Activated naive CD4-positive, alpha-beta T cell treated with anti-CD3 and anti-CD28 coated beads, Interleukin-2, amount 10 ng/mL, durations not matched to agents 7 days and 5 days (primary cell): ENCODE measurements around the gene RFX1.
"Not testable (repeated sequence)": the region's sequence is repeated elsewhere in the genome, so short reads cannot be mapped to it uniquely, and the experiment has no call there.

Source experiments
- CTCF ChIA-PET: fragments of 350-600 bp; sonication (Branson Sonifier 250); formaldehyde crosslinking; loops from one replicate; lab custom pipeline; 2021; ENCODE audit warnings: antibody characterized with exemption; lab: Charles Lee
- DNase-seq: peaks from one replicate; pipeline ENCODE4 v3.0.0-alpha.2; 2020
- H3K27ac Mint-ChIP-seq: one replicate; pipeline ENCODE4 v1.8.0; 2021; ENCODE audit warnings: mild to moderate bottlenecking, moderate library complexity, mixed read lengths
- H3K27me3 Mint-ChIP-seq: one replicate; pipeline ENCODE4 v1.8.0; 2021; ENCODE audit warnings: mild to moderate bottlenecking, mixed read lengths
- H3K36me3 Mint-ChIP-seq: one replicate; pipeline ENCODE4 v1.8.0; 2021; ENCODE audit warnings: mixed read lengths
- H3K4me1 Mint-ChIP-seq: one replicate; pipeline ENCODE4 v1.8.0; 2021; ENCODE audit warnings: mixed read lengths
- H3K4me3 Mint-ChIP-seq: one replicate; pipeline ENCODE4 v1.8.0; 2021; ENCODE audit warnings: mild to moderate bottlenecking, moderate library complexity, mixed read lengths
- H3K9me3 Mint-ChIP-seq: one replicate; pipeline ENCODE4 v1.8.0; 2021; ENCODE audit warnings: mixed read lengths

The RFX1 gene

DNA sequence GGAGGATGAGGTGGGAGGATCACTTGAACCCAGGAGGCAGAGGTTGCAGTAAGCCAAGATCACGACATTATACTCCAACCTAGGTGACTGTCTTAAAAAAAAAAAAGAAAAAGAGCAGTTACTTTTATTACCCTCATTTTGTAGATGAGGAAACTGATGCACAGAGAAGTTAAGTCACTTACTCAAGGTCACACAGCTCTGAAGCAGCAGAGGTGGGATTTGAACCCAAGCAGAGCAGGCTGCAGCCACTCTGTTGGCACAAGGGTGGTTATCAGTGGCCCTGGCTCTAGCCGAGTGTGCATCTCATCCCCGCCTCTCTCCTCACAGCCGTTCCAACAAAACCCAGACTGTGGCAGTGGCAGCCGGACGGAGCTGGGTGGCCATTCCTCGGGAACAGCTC lies 33.1 kb upstream of the RFX1 start:
- peaks cover 40% of the 10 kb centered on the region for H3K36me3 Mint-ChIP-seq
- CTCF ChIA-PET = interaction anchor here (0.6 to 0.8 kb wide), 2 partner anchors 18 to 22 kb away, joined by 3 read pairs; no protein-coding TSS in a partner anchor
- H3K27me3 Mint-ChIP-seq = no peaks in the 10 kb centered on the region
- H3K27ac Mint-ChIP-seq = no peak overlapping the region
- H3K9me3 Mint-ChIP-seq = no peaks in the 10 kb centered on the region
- no peak overlapping the region for H3K4me3 Mint-ChIP-seq
- DNase-seq = no peak
- peaks cover 27% of the 10 kb centered on the region for H3K4me1 Mint-ChIP-seq

DNA sequence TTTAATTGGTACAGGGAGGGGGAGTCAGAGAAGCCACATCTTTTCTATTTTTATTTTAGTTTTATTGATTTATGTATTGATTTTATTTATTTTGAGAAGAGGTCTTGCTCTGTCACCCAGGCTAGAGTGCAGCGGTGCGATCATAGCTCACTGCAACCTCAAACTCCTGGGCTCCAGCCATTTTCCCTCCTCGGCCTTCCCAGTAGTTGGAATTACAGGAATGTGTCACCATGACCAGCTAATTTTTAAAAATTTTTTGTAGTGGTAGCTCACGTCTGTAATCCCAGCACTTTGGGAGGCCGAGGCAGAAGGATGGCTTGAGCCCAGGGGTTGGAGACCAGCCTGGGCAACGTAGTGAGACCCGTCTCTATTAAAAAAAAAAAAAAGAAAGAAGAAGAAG lies 29.6 kb upstream of the RFX1 start:
- no peaks in the 10 kb centered on the region for H3K9me3 Mint-ChIP-seq
- H3K4me3 Mint-ChIP-seq = no peak overlapping the region
- H3K27ac Mint-ChIP-seq = no peak overlapping the region
- CTCF ChIA-PET = no interaction called here
- H3K27me3 Mint-ChIP-seq = peaks cover 7% of the 10 kb centered on the region
- peaks cover 37% of the 10 kb centered on the region for H3K4me1 Mint-ChIP-seq
- H3K36me3 Mint-ChIP-seq = peaks cover 39% of the 10 kb centered on the region
- DNase-seq = no peak

DNA sequence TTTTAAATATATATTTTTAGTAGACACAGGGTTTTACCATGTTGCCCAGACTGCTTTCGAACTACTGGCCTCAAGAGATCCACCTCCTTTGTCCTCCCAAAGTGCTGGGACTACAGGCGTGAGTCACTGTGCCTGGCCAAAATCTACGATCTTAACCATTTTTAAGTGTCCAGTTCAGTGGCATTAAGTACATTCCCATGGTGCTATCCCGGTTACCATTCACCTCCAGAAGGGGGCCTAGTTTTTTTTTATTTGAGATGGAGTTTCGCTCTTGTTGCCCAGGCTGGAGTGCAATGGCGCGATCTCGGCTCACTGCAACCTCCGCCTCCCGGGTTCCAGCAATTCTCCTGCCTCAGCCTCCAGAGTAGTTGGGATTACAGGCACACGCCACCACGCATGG lies 29.0 kb upstream of the RFX1 start:
- H3K4me1 Mint-ChIP-seq = peaks cover 41% of the 10 kb centered on the region
- DNase-seq, H3K27ac Mint-ChIP-seq, H3K9me3 Mint-ChIP-seq, H3K4me3 Mint-ChIP-seq: not testable (repeated sequence)
- CTCF ChIA-PET = interaction anchor here (1.3 kb wide), 1 partner anchor 18 kb away, joined by 3 read pairs; no protein-coding TSS in a partner anchor
- H3K27me3 Mint-ChIP-seq = peaks cover 12% of the 10 kb centered on the region
- peaks cover 37% of the 10 kb centered on the region for H3K36me3 Mint-ChIP-seq

DNA sequence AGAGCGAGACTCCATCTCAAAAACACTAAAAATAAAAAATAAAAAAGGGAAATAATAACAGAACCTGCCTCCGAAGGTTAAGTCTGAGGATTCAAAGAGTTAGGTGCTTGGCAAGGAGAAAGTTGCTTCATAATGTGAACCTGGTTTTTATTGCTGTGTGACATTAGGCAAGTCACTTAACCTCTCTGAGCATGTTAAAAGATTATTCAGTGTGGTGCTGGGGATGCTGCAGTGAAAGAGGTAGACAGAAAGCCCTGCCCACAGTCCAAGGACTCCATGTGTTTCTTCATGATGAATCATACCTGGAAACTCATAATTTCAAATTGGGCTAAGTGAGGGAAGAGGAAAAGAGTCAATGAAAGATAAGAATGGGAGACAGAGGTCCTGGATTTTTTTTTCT lies 27.8 kb upstream of the RFX1 start:
- Mint-ChIP-seq H3K9me3 (no peaks in the 10 kb centered on the region), H3K4me1 (peaks cover 43% of the 10 kb centered on the region), H3K27me3 (peaks cover 16% of the 10 kb centered on the region)

DNA sequence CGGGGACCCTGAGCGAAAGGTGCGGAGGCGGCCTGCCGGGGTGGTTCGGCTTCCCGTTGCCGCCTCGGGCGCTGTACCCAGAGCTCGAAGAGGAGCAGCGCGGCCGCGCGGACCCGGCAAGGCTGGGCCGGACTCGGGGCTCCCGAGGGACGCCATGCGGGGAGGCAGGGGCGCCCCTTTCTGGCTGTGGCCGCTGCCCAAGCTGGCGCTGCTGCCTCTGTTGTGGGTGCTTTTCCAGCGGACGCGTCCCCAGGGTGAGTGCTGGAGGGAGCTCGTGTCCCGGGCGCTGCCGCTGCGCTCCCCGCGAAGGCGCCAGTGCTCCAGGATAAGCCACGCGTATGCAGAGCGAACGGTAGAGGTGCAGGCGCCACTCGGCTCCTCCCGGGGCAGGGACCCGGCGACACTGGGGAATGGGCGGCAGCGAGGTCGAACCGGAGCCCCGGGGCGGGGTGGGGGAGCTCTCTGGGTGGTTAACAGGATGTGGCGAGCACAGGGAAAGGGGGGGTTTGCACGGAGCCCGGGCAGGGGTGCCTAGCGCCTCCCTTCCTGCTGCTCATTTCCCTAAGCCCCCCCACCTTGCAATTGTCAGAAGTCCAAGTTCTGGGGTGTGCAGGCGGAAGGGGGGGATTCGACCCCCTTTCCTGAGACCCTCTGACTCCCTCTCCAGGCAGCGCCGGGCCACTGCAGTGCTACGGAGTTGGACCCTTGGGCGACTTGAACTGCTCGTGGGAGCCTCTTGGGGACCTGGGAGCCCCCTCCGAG lies 25.8 kb upstream of the RFX1 start, which contains the start of gene IL27RA:
TSS of gene IL27RA (plus strand) at position 44 of the 762 bp plus-strand sequence. CDS start at position 155, 111 bp downstream.
- H3K4me3 Mint-ChIP-seq = peak within 1 kb of the TSS; percentile 96
- DNase-seq = peak; percentile 91
- peaks cover 30% of the 10 kb centered on the region for H3K27me3 Mint-ChIP-seq
- peaks cover 42% of the 10 kb centered on the region for H3K4me1 Mint-ChIP-seq
- H3K36me3 Mint-ChIP-seq = peaks cover 15% of the 10 kb centered on the region
- H3K27ac Mint-ChIP-seq = peak within 1 kb of the TSS; percentile 92
- CTCF ChIA-PET = interaction anchor here (0.8 to 2.3 kb wide), 13 partner anchors 8 to 152 kb away, joined by 3 to 12 read pairs (median 3); partner anchors contain the start of gene MISP3
- H3K9me3 Mint-ChIP-seq = no peaks in the 10 kb centered on the region

More for the DNA sequence above, 27.8 kb upstream of the RFX1 start:
- CTCF ChIA-PET = interaction anchor here (0.9 to 1.3 kb wide), 2 partner anchors 19 to 38 kb away, joined by 3 read pairs; no protein-coding TSS in a partner anchor
- Mint-ChIP-seq H3K27ac (peak overlapping the region; percentile 0), H3K36me3 (peaks cover 27% of the 10 kb centered on the region), H3K4me3 (peak overlapping the region; percentile 96)
- DNase-seq = no peak

DNA sequence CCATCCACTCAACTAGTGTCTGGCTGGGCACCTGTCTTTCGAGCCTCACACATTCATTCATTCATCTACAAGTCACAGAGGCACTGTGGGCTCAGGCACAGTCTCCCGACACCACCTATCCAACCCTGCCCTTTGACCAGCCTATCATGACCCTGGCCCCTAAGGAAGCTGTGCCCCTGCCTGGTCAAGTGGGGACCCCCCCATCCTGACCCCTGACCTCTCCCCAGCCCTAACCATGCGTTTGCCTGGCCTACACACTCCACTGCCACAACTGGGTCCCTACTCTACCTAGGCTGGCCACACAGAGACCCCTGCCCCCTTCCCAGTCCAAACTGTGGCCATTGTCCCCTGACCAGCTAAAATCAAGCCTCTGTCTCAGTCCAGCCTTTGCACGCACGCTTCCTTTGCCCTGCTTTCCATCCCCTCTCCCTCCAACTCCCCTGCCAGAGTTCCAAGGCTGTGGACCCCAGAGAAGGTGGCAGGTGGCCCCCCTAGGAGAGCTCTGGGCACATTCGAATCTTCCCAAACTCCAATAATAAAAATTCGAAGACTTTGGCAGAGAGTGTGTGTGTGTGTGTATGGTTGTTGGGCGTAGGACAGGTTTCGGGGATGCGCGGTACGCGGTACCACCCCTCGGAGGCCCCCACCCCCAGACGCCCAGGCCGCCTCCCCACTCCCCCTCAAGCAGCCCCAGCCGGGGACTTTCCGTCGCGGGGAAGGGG lies 25.0 kb upstream of the RFX1 start:
- Mint-ChIP-seq H3K4me3 (peak overlapping the region; percentile 96), H3K27me3 (peaks cover 30% of the 10 kb centered on the region), H3K27ac (peak overlapping the region; percentile 92)

DNA sequence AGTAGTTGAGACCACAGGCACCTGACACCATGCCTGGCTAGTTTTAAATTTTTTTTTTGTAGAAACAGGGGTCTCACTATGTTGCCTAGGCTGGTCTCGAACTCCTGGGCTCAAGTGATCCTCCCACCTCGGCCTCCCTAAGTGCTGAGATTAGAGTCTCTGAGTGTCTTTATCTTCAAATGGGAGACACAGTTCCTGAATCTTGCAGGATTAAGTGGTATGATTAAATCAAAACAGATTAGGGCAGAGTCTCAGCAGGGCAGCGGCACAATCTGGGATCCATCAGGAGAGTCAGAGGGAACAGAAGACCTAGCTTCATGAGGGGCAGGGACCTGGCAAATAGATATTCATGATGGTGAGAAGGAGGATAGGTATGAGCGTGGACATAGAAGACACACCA lies 22.8 kb upstream of the RFX1 start:
- Mint-ChIP-seq H3K27ac (no peak overlapping the region), H3K27me3 (peaks cover 30% of the 10 kb centered on the region), H3K4me1 (peaks cover 42% of the 10 kb centered on the region), H3K9me3 (no peaks in the 10 kb centered on the region), H3K36me3 (peaks cover 8% of the 10 kb centered on the region), H3K4me3 (no peak overlapping the region)
- CTCF ChIA-PET = interaction anchor here (0.6 kb wide), 1 partner anchor 86 kb away, joined by 3 read pairs; no protein-coding TSS in a partner anchor
- no peak for DNase-seq

More for the DNA sequence above, 25.0 kb upstream of the RFX1 start:
- Mint-ChIP-seq H3K4me1 (peaks cover 45% of the 10 kb centered on the region), H3K9me3 (no peaks in the 10 kb centered on the region), H3K36me3 (peaks cover 12% of the 10 kb centered on the region)
- DNase-seq = no peak
- CTCF ChIA-PET = interaction anchor here (0.8 to 2.3 kb wide), 12 partner anchors 9 to 152 kb away, joined by 3 to 12 read pairs (median 4); partner anchors contain the start of gene MISP3

DNA sequence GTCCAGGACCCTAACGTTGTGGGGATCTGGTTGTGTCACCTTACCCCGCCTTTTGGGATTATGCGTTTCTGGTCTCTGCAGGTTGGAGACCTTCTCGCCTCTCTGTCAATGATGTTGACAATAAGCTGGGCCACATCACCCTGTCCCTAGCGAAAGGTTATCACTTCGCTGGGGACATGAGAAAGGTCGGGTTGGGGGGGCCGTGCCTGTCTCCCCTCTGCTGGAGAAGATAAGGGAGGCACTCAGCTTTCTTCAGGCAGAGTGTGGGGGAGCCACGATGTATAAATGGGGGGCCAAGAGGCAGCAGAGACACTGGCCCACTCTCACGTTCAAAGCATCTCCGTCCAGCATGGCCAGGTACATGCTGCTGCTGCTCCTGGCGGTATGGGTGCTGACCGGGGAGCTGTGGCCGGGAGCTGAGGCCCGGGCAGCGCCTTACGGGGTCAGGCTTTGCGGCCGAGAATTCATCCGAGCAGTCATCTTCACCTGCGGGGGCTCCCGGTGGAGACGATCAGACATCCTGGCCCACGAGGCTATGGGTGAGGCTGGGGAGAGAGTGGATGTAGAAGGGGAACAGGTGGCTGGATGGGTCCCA lies 21.8 kb upstream of the RFX1 start, which contains the start of gene RLN3:
TSS of gene RLN3 (plus strand) at position 293 of the 595 bp plus-strand sequence. CDS start at position 350, 57 bp downstream.
- Mint-ChIP-seq H3K4me1 (peaks cover 47% of the 10 kb centered on the region), H3K27ac (no peak within 1 kb of the TSS), H3K36me3 (peaks cover 6% of the 10 kb centered on the region), H3K27me3 (peaks cover 30% of the 10 kb centered on the region), H3K4me3 (no peak within 1 kb of the TSS), H3K9me3 (no peaks in the 10 kb centered on the region)
- CTCF ChIA-PET = no interaction called here
- DNase-seq = no peak

DNA sequence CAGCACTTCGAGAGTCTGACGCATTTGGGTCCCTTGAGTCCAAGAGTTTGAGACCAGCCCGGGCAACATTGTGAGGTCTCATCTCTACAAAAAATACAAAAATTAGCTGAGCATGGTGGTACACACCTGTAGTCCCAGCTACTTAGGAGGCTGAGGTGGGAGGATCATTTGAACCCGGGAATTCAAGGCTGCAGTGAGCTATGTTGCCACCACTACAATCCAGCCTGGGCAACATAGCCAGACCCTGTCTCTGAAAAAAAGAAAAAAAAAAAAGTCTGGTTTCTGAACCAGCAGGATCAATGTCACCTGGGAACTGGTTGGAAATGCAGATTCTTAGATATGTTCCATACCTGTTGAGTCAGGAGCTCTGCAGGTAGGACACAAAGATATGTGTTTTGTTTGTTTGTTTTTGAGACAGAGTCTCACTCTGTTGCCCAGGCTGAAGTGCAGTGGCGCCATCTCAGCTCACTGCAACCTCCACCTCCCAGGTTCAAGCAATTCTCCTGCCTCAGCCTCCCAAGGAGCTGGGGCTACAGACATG lies 20.6 kb upstream of the RFX1 start:
- H3K36me3 Mint-ChIP-seq, H3K27ac Mint-ChIP-seq, H3K9me3 Mint-ChIP-seq, CTCF ChIA-PET, H3K4me3 Mint-ChIP-seq, DNase-seq: not testable (repeated sequence)
- H3K4me1 Mint-ChIP-seq = peaks cover 42% of the 10 kb centered on the region
- H3K27me3 Mint-ChIP-seq = peaks cover 25% of the 10 kb centered on the region

DNA sequence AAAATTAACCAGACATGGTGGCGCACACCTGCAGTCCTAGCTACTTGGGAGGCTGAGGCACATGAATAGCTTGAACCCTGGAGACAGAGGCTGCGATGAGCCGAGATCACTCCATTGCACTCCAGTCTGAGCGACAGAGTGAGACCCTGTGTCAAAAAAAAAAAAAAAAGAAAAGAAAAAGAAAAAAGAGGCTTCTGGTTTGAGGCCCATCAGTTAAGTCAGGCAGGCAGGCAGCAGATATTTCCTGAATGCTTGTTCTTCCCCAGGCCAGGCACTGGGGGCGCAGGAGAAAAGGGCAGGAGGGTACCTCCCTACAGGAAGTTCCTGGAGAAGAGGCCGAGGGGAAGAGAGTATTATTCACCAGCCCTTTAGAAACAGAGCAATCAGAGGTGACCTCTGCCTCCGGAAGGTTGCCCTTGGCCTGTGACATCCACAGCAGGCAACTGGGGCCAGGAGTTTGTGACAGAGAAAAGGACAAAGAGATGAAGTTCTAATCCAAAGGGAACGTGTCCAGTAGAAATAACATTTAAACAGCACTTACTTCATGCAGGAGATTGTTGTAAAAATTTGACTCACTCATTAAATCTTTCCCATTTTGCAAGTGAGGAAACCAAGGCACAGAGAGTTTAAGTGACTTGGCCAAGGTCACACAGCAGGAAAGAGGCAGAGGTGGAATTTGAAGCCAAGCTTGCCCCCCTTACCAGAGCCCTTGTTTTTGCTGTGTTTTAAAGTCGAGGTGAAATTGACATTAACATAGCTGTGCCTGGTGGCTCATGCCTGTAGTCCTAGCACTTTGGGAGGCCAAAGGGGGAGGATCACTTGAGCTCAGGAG lies 17.5 kb upstream of the RFX1 start:
- Mint-ChIP-seq H3K9me3 (no peaks in the 10 kb centered on the region), H3K27ac (no peak overlapping the region), H3K4me3 (no peak overlapping the region), H3K4me1 (peaks cover 30% of the 10 kb centered on the region), H3K36me3 (no peaks in the 10 kb centered on the region), H3K27me3 (peaks cover 10% of the 10 kb centered on the region)
- CTCF ChIA-PET = interaction anchor here (0.8 to 2.6 kb wide), 3 partner anchors 8 to 71 kb away, joined by 3 to 12 read pairs (median 6); partner anchors contain the start of genes DCAF15 and IL27RA
- DNase-seq = no peak

DNA sequence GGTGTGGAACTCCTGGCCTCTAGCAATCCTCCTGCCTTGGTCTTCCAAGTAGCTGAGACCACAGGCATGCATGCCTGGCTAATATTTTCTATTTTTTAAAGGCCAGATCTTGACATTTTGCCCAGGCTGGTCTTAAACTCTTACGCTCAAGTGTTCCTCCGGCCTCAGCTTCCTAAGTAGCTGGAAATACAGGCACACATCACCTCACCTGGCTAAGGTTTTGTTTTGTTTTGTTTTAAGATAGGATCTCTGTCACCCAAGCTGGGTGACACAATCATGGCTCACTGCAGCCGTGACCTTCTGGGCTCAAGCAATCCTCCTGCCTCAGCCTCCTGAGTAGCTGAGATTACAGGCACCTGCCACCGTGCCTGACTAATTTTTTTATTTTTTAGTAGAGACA lies 16.3 kb upstream of the RFX1 start:
- Mint-ChIP-seq H3K27ac (no peak overlapping the region), H3K36me3 (no peaks in the 10 kb centered on the region)

DNA sequence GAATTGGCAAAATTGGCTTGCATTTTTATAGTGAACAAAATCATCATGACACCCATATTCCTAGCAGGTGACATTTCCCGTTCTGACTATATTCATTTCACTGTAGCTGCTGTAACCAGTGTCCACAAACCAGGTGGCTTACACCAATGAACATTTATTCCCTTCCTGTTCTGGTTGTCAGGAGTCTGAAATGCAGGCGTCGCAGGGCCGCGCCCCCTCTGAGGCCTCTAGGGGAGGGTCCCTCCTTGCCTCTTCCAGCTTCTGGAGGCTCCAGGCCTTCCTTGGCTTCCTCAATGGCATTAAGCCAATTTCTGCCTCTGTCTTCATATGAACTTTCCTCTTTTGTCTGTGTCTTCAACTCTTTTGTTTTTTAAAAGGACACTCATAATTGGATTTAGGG lies 15.4 kb upstream of the RFX1 start:
- DNase-seq = peak; percentile 30
- peaks cover 25% of the 10 kb centered on the region for H3K4me1 Mint-ChIP-seq
- no peak overlapping the region for H3K4me3 Mint-ChIP-seq
- no peaks in the 10 kb centered on the region for H3K27me3 Mint-ChIP-seq
- H3K36me3 Mint-ChIP-seq = no peaks in the 10 kb centered on the region
- H3K27ac Mint-ChIP-seq = no peak overlapping the region
- no peaks in the 10 kb centered on the region for H3K9me3 Mint-ChIP-seq
- CTCF ChIA-PET = interaction anchor here (1.2 to 2.6 kb wide), 3 partner anchors 10 to 88 kb away, joined by 3 to 12 read pairs (median 6); partner anchors contain the start of genes DCAF15 and IL27RA

More for the DNA sequence above, 16.3 kb upstream of the RFX1 start:
- no peak for DNase-seq
- Mint-ChIP-seq H3K27me3 (no peaks in the 10 kb centered on the region), H3K4me3 (no peak overlapping the region), H3K4me1 (peaks cover 29% of the 10 kb centered on the region), H3K9me3 (no peaks in the 10 kb centered on the region)
- CTCF ChIA-PET = interaction anchor here (0.9 to 2.6 kb wide), 5 partner anchors 9 to 89 kb away, joined by 3 to 12 read pairs (median 4); partner anchors contain the start of genes DCAF15, IL27RA and MISP3

DNA sequence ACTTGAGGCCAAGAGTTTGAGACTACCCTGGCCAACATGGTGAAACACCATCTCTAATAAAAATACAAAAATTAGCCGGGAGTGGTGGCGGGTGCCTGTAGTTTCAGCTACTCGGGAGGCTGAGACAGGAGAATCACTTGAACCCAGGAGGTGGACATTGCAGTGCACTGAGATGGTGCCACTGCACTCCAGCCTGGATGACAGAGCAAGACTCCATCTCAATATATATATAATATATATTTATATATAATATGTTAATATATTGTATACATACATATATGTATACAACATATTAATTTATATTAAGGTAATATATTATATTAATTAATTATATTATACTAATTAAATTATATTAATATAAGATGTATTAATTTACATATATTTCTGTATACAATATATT lies 13.6 kb upstream of the RFX1 start:
- peaks cover 20% of the 10 kb centered on the region for H3K4me1 Mint-ChIP-seq
- H3K27me3 Mint-ChIP-seq, H3K36me3 Mint-ChIP-seq, H3K9me3 Mint-ChIP-seq, H3K4me3 Mint-ChIP-seq, CTCF ChIA-PET, H3K27ac Mint-ChIP-seq, DNase-seq: not testable (repeated sequence)
